GM19193 (cell line): Measurements from ENCODE around the gene CAMTA1.

Source experiments
- POLR2A ChIP-seq: IDR thresholded peaks from 4 replicates; pipeline ENCODE4 v1.6.1; 2011; ENCODE audit not compliant: insufficient read depth, insufficient read length; ENCODE audit errors: extremely low read depth

Gene CAMTA1

GRCh38 chr1:7437036-7437435, 651.8 kb downstream of the CAMTA1 start:
- TF ChIP-seq POLR2A = no peak

DNA sequence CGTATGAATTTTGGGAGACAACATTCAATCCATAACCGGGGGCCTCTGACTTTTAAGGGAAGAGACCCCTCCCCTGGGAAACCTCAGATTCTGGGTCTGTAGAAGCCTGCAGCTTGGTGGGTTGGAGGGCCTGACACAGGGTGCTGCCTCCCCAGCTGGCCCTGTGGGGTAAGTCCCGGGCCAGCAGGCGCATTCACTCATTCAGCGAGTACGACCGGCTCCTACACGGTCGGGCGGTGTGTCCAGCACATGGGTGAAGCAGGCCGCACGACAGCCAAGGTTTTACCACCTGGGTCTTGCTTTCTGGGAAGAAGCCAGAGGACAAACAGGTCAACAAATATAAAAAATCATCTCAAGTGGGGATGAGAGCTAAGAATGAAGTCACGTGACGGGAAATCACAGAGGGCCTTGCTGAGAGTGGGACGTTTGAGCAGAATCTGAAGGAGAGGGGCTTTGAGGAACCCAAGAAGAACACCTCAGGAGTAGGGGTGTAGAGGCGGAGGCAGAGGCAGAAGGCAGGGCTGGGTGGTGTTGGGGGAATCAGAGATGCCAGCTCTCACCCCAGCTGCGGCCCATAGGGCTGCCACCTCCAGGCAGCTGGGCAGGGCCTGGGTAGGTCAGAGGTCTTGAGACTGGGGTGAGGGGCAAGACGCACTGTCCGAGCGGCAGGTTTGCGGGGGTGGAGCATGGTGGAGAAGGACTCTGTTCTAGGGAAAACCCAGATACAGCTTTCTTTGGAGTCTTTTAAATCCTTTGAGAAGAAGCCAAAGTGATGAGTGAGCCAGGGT, 652.5 kb downstream of the CAMTA1 start:
- no peak for TF ChIP-seq POLR2A

DNA sequence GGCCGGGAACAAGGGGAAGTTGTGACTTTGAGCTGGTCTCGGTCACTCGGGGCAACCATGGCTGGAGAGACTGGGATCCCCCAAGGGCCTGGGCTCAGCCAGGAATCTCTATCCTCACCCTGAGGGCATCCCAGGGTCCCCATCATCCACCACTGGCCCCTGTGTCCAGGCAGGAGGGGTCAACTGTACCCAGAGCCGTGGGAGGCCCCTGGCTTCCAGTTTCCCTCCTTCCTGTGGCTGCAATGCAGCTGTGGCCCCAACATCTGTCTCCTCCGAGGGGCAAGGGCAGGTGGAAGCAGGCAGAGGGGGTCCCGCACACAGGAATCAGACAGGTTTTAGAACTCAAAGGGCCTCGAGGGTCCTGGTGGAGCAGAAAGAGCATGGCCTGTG, 653.1 kb downstream of the CAMTA1 start:
- no peak for TF ChIP-seq POLR2A

DNA sequence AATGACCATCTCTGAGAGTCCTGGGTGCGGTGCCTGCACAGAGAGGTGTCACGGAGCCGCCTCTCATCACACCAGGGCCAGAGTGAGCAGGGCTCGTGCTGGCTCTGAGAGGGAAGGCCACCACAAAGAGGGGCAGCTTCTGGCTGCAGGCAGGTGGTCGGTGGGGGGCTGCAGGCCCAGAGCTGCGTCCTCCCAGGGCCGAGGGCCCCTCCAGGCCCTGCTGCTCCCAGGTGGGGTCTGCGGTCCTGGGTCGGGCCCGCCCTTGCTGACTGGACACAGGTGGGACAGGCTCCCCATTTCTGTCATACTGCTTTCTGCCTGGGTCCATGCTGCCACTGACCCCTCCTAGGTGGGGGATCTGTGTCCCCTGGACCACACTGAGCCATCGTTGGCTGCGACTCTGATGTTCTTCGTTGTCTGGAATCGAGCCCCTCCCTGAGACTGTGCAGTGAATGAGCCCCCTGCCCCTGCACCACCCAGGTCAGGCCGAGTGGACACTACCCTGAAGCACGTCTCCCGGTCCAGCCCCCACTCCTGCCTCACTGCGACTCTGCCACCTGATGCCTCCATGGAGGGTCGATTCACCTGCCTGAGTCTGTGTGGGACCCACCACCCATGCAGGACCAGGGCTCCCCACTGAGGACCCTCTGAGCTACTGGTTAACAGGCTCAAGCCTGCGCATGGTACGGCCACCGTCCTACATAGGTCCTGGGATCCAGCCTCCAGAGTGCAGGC, 653.8 kb downstream of the CAMTA1 start:
- no peak for TF ChIP-seq POLR2A

GRCh38 chr1:7440154-7440553, 654.9 kb downstream of the CAMTA1 start:
- no peak for TF ChIP-seq POLR2A

DNA sequence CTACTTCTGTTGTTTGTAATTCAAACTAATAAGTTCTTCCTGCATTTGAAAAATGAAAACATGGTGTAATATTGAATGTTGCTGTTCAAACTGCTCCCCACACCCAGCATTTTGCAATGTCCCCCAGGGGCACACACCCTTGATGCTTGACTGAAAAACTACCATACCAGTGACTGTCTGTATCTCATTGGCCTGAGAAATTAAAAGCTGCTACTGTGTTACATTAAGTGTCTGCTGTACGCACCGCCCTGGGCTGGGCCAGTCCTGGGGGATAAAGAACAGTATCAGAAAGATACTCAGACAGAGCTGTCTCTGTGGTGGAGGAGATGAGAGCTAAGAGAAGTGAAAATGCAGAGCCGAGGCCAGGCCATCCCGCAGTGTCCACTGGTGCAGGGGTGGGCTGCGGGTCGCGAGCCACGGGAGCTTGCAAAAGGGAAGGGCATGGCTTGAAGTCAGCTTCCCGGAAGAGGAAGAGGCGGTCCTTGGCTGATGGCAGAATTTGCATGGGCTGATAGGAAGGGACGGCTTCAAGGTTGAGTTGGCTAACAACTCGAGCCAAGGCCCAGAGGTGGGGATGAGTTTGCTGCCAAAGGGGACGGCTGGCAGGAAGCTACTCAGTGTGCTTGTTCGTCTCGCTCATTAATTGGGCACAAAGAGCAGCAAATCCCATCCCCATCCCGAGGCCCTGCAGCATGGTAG, 656.0 kb downstream of the CAMTA1 start:
- TF ChIP-seq POLR2A = no peak

GRCh38 chr1:7442036-7442435, 656.8 kb downstream of the CAMTA1 start:
- no peak for TF ChIP-seq POLR2A

DNA sequence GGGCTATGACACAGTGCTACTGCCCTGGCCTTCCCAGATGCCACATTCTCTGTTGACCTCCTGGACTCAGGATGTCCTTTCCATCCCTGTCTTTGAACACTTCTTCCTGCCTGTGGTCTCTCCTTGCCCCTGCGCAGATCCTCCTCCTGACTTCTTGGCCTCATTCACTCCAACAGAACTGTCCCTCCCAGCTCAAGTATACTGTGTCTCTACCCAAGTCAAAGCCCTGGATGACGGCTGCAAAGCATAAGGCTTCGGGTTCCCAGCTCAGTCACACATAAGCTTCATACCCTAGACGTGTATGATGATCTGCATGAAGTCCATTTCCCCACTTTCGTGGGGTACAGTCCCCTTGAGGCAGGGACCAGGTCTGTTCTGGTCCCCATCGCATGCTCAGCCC, 657.7 kb downstream of the CAMTA1 start:
- TF ChIP-seq POLR2A = no peak

DNA sequence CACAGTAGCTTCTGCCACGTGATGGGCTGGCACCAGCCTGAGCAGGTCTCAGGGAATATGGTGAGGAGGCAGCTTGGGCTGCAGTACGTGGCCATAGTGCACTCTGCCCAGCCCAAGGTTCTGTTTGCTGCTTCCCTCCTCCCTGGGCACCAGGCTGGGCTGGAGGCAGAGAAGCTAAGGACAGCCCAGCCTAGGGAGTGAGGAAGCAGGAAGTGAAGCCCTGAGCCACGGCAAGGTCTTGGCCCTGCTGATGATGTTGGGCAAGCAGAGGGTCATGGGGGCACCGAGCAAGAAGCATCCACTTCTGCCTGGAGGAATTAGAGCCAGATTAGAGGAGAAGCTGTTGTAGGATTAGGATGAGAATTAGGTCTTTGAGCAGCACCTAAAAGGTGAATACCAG, 659.1 kb downstream of the CAMTA1 start:
- TF ChIP-seq POLR2A = no peak

DNA sequence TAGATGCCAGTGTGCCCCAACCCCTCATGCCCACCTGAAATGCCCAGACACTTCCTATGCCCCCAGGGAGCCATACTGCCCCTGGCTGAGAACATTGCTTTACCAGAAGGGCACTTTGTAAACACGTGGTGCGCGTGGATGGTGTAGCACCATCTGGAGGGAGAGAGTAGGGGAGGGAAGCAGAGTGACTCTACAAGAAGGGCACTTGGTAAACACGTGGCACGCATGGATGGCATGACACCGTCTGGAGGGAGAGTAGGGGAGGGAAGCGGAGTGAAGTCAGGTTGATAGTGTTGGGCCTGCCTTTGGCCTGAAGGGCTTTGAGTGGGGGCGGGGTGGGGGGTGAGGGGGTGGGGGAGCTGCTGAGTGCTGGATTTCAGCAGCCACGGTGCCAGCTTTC, 661.8 kb downstream of the CAMTA1 start:
- no peak for TF ChIP-seq POLR2A

DNA sequence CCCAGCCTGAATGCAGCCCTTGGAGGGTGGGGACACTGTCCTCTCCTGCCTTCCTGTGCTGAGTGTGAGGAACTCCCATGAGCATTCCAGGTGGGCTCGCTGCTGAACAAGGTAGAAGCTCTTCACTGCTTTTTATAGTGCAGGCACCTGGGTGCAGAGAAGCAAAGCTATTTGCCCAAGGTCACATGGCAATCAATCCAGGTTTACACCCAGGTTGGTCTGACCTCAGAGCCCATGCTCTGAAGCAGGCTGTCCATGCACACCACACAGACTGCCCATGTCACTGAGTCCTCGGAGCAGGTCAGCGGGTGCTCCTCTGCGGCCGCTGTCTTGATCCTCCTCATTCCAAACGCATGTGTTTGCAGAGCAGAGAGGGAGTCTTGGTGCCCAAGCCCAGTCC, 662.5 kb downstream of the CAMTA1 start:
- no peak for TF ChIP-seq POLR2A

GRCh38 chr1:7448986-7449385, 663.7 kb downstream of the CAMTA1 start:
- TF ChIP-seq POLR2A = no peak

- TF ChIP-seq POLR2A = no peak
Observed at GRCh38 chr1:7449750-7450149, 664.5 kb downstream of the CAMTA1 start.

- no peak for TF ChIP-seq POLR2A
Observed at GRCh38 chr1:7450838-7451237, 665.6 kb downstream of the CAMTA1 start.

GRCh38 chr1:7453038-7453437, 667.8 kb downstream of the CAMTA1 start:
- TF ChIP-seq POLR2A = no peak
